Adrenal gland (tissue), 5 donors: ENCODE results near the gene ARID5A.

Experiments used
- POLR2A ChIP-seq, 2 donors: fragments of 450-650 bp; IDR thresholded peaks; one replicate each; pipeline ENCODE4 v1.6.1; 2017; ENCODE audit warnings: antibody characterized with exemption in 2 of 2, mild to moderate bottlenecking in 2 of 2, moderate library complexity in 1 of 2
- TF ChIP-seq, protein P1 (sequence below), 6 experiments: fragments of 450-650 bp in 4 of 6; fragments of 200-600 bp in 2 of 6; sonication (generic) in 1 of 6; IDR thresholded peaks; 1 replicate in 5 of 6; 2 replicates in 1 of 6; pipeline versions ENCODE4 v1.5.1 to v1.8.0; 2016 to 2021; ENCODE audit warnings: antibody characterized with exemption in 6 of 6, mild to moderate bottlenecking in 2 of 6, moderate library complexity in 1 of 6
- donor health status: DM: no; HTN: no; CAD: no.

DNA sequence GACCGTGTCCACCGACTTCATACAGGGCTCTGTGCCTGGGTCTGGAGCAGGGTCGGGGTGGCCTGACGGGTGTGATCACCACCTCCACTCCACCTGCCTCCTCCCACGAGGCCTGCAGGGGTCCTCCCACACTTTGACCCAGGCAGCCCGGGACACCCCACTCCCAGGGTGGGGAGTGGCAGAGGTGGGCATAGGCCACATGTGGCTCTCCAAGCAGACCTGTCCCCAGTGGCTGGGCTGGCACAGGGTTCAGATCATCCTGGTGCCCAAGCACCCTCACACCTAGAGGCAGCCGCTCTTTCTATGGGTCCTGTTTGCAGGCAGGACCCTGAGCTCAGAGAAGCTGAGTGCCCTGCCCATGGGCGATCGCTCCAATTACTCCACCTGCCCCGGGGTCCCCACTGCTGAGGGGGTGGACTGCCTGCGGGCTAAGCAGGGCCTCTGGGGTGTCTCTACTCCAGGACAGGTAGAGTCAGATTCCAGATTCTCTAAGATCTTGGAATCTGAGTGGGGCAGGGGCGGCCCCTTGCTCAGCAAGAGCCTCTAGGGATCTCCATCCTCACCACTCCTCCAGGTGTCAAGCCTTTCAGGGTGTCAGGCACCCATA, 32.8 kb upstream of the ARID5A start:
- no peak for TF ChIP-seq POLR2A (IDR thresholded peaks at IDR 0.05)
- TF ChIP-seq, protein P1, sequence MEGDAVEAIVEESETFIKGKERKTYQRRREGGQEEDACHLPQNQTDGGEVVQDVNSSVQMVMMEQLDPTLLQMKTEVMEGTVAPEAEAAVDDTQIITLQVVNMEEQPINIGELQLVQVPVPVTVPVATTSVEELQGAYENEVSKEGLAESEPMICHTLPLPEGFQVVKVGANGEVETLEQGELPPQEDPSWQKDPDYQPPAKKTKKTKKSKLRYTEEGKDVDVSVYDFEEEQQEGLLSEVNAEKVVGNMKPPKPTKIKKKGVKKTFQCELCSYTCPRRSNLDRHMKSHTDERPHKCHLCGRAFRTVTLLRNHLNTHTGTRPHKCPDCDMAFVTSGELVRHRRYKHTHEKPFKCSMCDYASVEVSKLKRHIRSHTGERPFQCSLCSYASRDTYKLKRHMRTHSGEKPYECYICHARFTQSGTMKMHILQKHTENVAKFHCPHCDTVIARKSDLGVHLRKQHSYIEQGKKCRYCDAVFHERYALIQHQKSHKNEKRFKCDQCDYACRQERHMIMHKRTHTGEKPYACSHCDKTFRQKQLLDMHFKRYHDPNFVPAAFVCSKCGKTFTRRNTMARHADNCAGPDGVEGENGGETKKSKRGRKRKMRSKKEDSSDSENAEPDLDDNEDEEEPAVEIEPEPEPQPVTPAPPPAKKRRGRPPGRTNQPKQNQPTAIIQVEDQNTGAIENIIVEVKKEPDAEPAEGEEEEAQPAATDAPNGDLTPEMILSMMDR (IDR thresholded peaks at IDR 0.05) = no peak
